OCI-LY1 (cell line): ENCODE measurements around the gene LINC00305.

Source experiments
- H2AFZ ChIP-seq: fragments of 200-600 bp; sonication (generic), shearing (Covaris generic); 2 replicates; pipeline ENCODE4 v1.6.0; 2014; ENCODE audit warnings: antibody characterized with exemption, mild to moderate bottlenecking, low read length
- H3F3A ChIP-seq: fragments of 200-600 bp; sonication (generic), shearing (Covaris generic); 2 replicates; pipeline ENCODE4 v1.6.0; 2014; ENCODE audit warnings: mild to moderate bottlenecking, antibody characterized with exemption, low read length, moderate library complexity; ENCODE audit not compliant: insufficient read depth
- H3K27ac ChIP-seq: fragments of 200-600 bp; sonication (generic); 2 replicates; pipeline ENCODE4 v1.5.1; 2014; ENCODE audit warnings: low read length, mixed run types, mild to moderate bottlenecking, low read depth; ENCODE audit not compliant: poor library complexity, severe bottlenecking
- H3K27me3 ChIP-seq: fragments of 200-600 bp; sonication (generic); 2 replicates; pipeline ENCODE4 v1.6.0; 2014; ENCODE audit warnings: antibody characterized with exemption, mild to moderate bottlenecking, low read length, moderate library complexity; ENCODE audit not compliant: insufficient read depth
- H3K36me3 ChIP-seq: fragments of 200-600 bp; sonication (generic); 2 replicates; pipeline ENCODE4 v1.6.1; 2014; ENCODE audit warnings: mild to moderate bottlenecking, antibody characterized with exemption, low read length, moderate library complexity, mixed read lengths; ENCODE audit not compliant: insufficient read depth
- H3K4me1 ChIP-seq: fragments of 200-600 bp; sonication (generic); 2 replicates; pipeline ENCODE4 v1.5.1; 2014; ENCODE audit warnings: mild to moderate bottlenecking, low read length, moderate library complexity; ENCODE audit not compliant: insufficient read depth, severe bottlenecking
- H3K4me2 ChIP-seq: fragments of 200-600 bp; sonication (generic), shearing (Covaris generic); 2 replicates; pipeline ENCODE4 v1.6.1; 2014; ENCODE audit warnings: low read length
- H3K4me3 ChIP-seq: fragments of 200-600 bp; sonication (generic); 2 replicates; pipeline ENCODE4 v1.5.1; 2014; ENCODE audit warnings: low read length, low read depth, mild to moderate bottlenecking, mixed read lengths; ENCODE audit not compliant: poor library complexity, severe bottlenecking
- H3K79me2 ChIP-seq: fragments of 200-600 bp; shearing (Covaris generic); 2 replicates; pipeline ENCODE4 v1.6.1; 2016; ENCODE audit warnings: mixed run types, low read length, mixed read lengths; ENCODE audit not compliant: insufficient read depth
- H3K9ac ChIP-seq: fragments of 200-600 bp; sonication (generic), shearing (Covaris generic); 2 replicates; pipeline ENCODE4 v1.6.1; 2014; ENCODE audit warnings: mild to moderate bottlenecking, low read length, mixed read lengths
- H3K9me2 ChIP-seq: fragments of 200-600 bp; sonication (generic), shearing (Covaris generic); 2 replicates; pipeline ENCODE4 v1.6.1; 2014; ENCODE audit warnings: low read depth, mild to moderate bottlenecking, low read length, mixed read lengths
- H3K9me3 ChIP-seq: fragments of 200-600 bp; shearing (Covaris generic); 2 replicates; pipeline ENCODE4 v1.6.1; 2014; ENCODE audit warnings: low read length, mixed read lengths
- H4K20me1 ChIP-seq: fragments of 200-600 bp; sonication (generic), shearing (Covaris generic); 2 replicates; pipeline ENCODE4 v1.6.0; 2016; ENCODE audit warnings: mild to moderate bottlenecking, low read length; ENCODE audit not compliant: insufficient read depth
- EZH2 ChIP-seq: fragments of 200-600 bp; sonication (generic), shearing (Covaris generic); IDR thresholded peaks from 2 replicates; pipeline ENCODE4 v1.8.0; 2017; ENCODE audit warnings: borderline replicate concordance, mixed run types, mild to moderate bottlenecking, antibody characterized with exemption, low read length, moderate library complexity, mixed read lengths
- TF ChIP-seq, protein P1 (sequence below): fragments of 200-600 bp; sonication (generic), shearing (Covaris generic); IDR thresholded peaks from 2 replicates; pipeline ENCODE4 v1.5.1; 2017; ENCODE audit warnings: mild to moderate bottlenecking, antibody characterized with exemption, low read length, moderate library complexity, mixed read lengths

Gene LINC00305

DNA sequence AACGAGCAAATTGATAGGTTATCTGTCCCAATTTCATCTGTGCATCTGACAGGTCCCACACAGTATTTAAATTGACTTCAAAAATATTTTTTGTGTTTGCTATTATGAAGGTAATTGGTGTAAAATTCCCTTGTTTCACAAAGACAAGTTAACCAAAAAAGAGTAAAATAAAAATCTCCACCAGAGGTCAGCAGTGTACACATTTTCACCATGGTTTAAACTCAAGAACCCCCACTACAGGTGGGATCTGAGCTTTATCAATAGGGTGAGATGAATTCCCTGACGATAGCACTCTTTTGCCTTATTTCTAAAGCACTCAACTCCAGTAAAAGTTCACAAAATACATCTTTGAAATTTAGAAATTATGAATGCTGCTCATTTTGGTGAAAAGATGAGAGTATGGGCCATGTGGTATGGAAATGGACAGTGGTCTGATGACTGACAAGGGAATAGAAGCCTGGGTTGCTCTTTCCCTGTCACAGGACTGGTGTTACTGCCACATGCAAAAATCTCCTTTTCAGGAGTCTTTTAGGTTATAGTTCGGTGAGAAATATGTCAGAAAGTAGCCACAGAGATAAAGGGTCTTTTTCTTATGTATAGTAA lies 111.0 kb downstream of the LINC00305 start:
- Histone ChIP-seq H3K9me3 (no peaks in the 10 kb centered on the region), H3K36me3 (no peaks in the 10 kb centered on the region), H3K9ac (no peak overlapping the region), H3K27me3 (no peaks in the 10 kb centered on the region), H4K20me1 (no peaks in the 10 kb centered on the region), H2AFZ (no peak overlapping the region), H3K79me2 (no peaks in the 10 kb centered on the region), H3K4me2 (no peak overlapping the region), H3K4me3 (no peak overlapping the region), H3K4me1 (no peaks in the 10 kb centered on the region), H3K9me2 (no peaks in the 10 kb centered on the region), H3K27ac (no peak overlapping the region), H3F3A (no peaks in the 10 kb centered on the region)
- TF ChIP-seq, protein P1, sequence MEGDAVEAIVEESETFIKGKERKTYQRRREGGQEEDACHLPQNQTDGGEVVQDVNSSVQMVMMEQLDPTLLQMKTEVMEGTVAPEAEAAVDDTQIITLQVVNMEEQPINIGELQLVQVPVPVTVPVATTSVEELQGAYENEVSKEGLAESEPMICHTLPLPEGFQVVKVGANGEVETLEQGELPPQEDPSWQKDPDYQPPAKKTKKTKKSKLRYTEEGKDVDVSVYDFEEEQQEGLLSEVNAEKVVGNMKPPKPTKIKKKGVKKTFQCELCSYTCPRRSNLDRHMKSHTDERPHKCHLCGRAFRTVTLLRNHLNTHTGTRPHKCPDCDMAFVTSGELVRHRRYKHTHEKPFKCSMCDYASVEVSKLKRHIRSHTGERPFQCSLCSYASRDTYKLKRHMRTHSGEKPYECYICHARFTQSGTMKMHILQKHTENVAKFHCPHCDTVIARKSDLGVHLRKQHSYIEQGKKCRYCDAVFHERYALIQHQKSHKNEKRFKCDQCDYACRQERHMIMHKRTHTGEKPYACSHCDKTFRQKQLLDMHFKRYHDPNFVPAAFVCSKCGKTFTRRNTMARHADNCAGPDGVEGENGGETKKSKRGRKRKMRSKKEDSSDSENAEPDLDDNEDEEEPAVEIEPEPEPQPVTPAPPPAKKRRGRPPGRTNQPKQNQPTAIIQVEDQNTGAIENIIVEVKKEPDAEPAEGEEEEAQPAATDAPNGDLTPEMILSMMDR: peak; percentile 72; the same call in 1 of the 2 replicates
- no peak for TF ChIP-seq EZH2

DNA sequence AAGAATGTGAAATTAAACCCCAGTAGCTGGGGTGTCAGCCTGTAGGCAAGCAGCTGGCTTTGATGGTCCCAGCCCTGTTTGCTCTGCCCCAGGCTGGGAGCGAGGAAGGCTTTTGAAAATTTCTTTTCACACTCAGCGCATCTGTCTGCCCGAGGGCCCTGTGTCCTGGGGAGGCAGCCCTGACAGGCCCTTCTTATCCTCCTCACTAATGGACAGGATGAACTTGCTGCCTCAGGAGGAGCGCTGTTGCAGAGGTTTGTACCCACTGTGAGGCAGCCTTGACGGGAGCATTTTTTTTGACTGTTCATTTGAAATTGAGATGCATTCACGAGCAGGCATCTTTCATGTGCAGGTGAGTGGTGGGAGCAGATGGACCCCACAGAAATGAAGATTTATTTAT lies 116.6 kb downstream of the LINC00305 start:
- Histone ChIP-seq H3K9me3 (no peaks in the 10 kb centered on the region), H3K36me3 (no peaks in the 10 kb centered on the region), H3K79me2 (no peaks in the 10 kb centered on the region), H4K20me1 (no peaks in the 10 kb centered on the region), H3K9ac (no peak overlapping the region), H2AFZ (no peak overlapping the region), H3K4me1 (no peaks in the 10 kb centered on the region), H3F3A (no peaks in the 10 kb centered on the region), H3K4me3 (no peak overlapping the region), H3K27ac (no peak overlapping the region), H3K9me2 (no peaks in the 10 kb centered on the region), H3K4me2 (no peak overlapping the region), H3K27me3 (no peaks in the 10 kb centered on the region)
- TF ChIP-seq, protein P1: no peak
- no peak for TF ChIP-seq EZH2

DNA sequence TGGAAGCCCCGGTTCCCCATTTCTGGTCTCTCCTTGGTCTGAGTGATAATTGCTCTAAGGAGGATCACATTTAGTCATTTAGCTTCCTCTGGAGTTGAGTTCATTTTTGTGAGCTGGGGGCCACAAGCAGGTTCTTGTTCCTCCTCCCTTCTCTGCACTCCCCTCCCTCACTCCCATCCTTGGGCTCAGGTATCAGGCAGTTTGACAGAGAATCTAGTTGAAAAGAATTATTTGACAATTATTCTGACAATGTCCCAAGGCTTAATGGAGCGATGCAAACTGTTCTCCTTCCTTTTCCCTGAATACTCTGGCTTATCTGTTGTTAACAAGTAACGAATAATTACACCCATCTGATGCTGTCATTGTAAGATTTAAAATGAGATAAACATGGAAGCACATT lies 117.5 kb downstream of the LINC00305 start:
- no peaks in the 10 kb centered on the region for H3K36me3 ChIP-seq
- H2AFZ ChIP-seq: no peak overlapping the region
- H3K9ac ChIP-seq: no peak overlapping the region
- no peak overlapping the region for H3K4me3 ChIP-seq
- H3K9me2 ChIP-seq: no peaks in the 10 kb centered on the region
- H3F3A ChIP-seq: no peaks in the 10 kb centered on the region
- H3K27ac ChIP-seq: no peak overlapping the region
- H3K9me3 ChIP-seq: no peaks in the 10 kb centered on the region
- no peaks in the 10 kb centered on the region for H3K79me2 ChIP-seq
- TF ChIP-seq, protein P1: no peak
- no peaks in the 10 kb centered on the region for H4K20me1 ChIP-seq
- H3K27me3 ChIP-seq: no peaks in the 10 kb centered on the region; the same call in 1 of the 2 replicates
- no peaks in the 10 kb centered on the region for H3K4me1 ChIP-seq
- H3K4me2 ChIP-seq: no peak overlapping the region
